SJCRH30 (cell line): Measurements from ENCODE around the gene ASXL1. TPM values are rescaled to one million over a fixed set of nuclear protein-coding genes. Genes with fewer than 3 reads are reported as not detected.
A peak's percentile ranks its signal among the peaks of the same experiment; 100 is the strongest.
"Not testable (repeated sequence)": the region's sequence is repeated elsewhere in the genome, so short reads cannot be mapped to it uniquely, and the experiment has no call there.

Source experiments
- DNase-seq, 2 experiments: peaks; one replicate each; pipeline ENCODE4 v3.0.0-alpha.2; 2015 to 2020
- H3K27ac ChIP-seq: fragments of 250-450 bp; sonication (Bioruptor Pico); 2 replicates; pipeline ENCODE4 v1.5.1; 2020; ENCODE audit warnings: mild to moderate bottlenecking, moderate library complexity
- H3K27me3 ChIP-seq: fragments of 250-450 bp; sonication (Bioruptor Pico); 2 replicates; pipeline ENCODE4 v1.5.1; 2020; ENCODE audit warnings: mild to moderate bottlenecking, moderate library complexity
- H3K36me3 ChIP-seq: fragments of 250-450 bp; sonication (Bioruptor Pico); 2 replicates; pipeline ENCODE4 v1.5.1; 2020; ENCODE audit warnings: mild to moderate bottlenecking, moderate library complexity
- H3K4me1 ChIP-seq: fragments of 250-450 bp; sonication (Bioruptor Pico); 2 replicates; pipeline ENCODE4 v1.5.1; 2020; ENCODE audit warnings: mild to moderate bottlenecking, moderate library complexity
- H3K4me3 ChIP-seq: fragments of 250-450 bp; sonication (Bioruptor Pico); 2 replicates; pipeline ENCODE4 v1.5.1; 2020; ENCODE audit warnings: mild to moderate bottlenecking, moderate library complexity
- H3K9me3 ChIP-seq: fragments of 250-450 bp; sonication (Bioruptor Pico); replicated peaks from 2 replicates; pipeline ENCODE4 v1.5.1; 2020; ENCODE audit warnings: mild to moderate bottlenecking, moderate library complexity
- total RNA-seq: library from RNA; depleted of rRNA; stranded (reverse); fragments of >200 nt; shearing (Covaris generic); gene quantifications from 2 replicates; pipeline ENCODE4 v1.2.3, GENCODE V29; 2014; rRNA removed

Gene ASXL1
- 54.4 and 56.0 TPM in 2 replicates for total RNA-seq

GRCh38 chr20:32357869-32358631, at the start of gene ASXL1:
ASXL1 (plus strand) TSS chr20:32358331; CDS start chr20:32358776, 445 bp downstream.
- H3K4me1 ChIP-seq = peaks cover 19% of the 10 kb centered on the region
- peak; percentile 100 for DNase-seq
- no peaks in the 10 kb centered on the region for H3K9me3 ChIP-seq
- H3K36me3 ChIP-seq = no peaks in the 10 kb centered on the region
- H3K27ac ChIP-seq = peak within 1 kb of the TSS; percentile 94
- H3K27me3 ChIP-seq = no peaks in the 10 kb centered on the region
- peak within 1 kb of the TSS; percentile 95 for H3K4me3 ChIP-seq

DNA sequence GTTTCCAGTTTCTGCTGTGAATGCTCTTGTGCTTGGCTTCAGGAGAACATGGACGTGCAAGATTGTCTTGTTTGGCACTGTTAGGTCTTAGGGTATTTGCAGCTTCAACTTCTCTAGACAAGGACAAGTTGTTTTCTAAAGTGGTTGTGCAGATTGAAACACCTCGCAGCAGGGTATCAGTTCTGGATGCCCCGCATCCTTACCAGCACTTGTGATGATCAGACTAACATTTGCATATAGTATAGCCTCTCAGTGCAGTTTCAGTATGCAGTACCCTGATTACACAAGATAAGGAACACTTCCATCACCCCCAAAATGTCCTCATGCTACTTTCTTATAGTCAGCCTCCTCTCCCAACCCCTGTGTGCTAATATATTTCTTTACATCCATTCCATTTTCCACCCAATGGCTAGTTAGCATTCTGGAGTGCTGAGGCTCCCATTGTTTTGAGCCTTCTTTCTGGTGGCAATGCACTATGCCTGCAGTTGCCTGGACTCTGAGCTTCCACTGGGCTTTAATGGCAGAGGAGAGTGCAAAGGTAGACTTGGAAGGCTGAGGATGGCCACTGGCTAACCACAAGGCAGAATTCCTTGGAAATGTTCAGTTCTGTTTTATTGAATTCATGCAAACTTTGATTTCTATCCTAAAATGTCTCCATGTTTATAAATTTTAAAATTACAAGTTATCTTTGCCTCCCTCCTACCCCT, 45.3 kb upstream of the ASXL1 start:
- no peak for DNase-seq
- Histone ChIP-seq H3K27ac (no peak overlapping the region), H3K27me3 (no peaks in the 10 kb centered on the region), H3K36me3 (peaks cover 24% of the 10 kb centered on the region; the same call in 1 of the 2 replicates), H3K4me3 (no peak overlapping the region), H3K4me1 (peaks cover 12% of the 10 kb centered on the region), H3K9me3 (no peaks in the 10 kb centered on the region)

DNA sequence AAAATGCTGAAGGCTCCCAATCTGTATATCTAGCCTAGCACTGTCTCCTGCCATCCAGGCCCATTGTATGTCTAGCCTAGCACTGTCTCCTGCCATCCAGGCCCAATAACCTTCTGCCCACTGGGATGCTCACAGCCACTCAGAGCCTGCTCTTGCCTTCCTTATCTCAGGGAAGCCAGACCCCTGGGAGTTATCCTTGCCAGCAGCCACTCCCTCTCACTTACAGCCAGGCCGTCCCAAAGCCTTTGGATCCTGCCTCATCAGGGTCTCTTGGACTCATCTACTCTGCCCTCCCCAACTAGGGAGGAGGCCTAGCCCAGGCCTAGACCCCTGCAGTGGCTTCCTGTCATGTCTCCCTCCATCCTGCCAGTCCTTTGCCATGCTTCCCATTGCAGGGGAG, 43.4 kb upstream of the ASXL1 start:
- Histone ChIP-seq H3K4me3 (no peak overlapping the region), H3K27me3 (no peaks in the 10 kb centered on the region), H3K36me3 (peaks cover 27% of the 10 kb centered on the region), H3K4me1 (peaks cover 12% of the 10 kb centered on the region), H3K9me3 (no peaks in the 10 kb centered on the region), H3K27ac (no peak overlapping the region)
- no peak for DNase-seq

DNA sequence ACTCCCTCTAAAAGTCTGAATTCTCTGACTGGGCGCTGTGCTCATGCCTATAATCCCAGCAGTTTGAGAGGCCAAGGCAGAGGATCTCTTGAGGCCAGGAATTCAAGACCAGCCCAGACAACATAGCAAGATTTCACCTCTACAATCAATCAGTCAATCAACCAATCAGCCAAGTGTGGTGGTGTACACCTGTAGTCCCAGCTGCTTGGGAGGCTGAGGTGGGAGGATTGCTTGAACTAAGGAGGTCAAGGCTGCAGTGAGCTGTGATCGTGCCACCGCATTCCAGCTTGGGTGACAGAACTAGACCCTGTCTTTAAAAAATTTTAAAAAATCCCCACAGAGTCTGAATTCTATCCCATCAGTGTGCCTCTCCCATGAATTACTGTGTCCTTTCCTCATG, 42.7 kb upstream of the ASXL1 start:
- Histone ChIP-seq H3K27ac (peak overlapping the region; percentile 52), H3K27me3 (no peaks in the 10 kb centered on the region), H3K9me3 (no peaks in the 10 kb centered on the region), H3K4me3 (no peak overlapping the region), H3K36me3 (peaks cover 23% of the 10 kb centered on the region), H3K4me1 (peaks cover 12% of the 10 kb centered on the region)
- DNase-seq = no peak

DNA sequence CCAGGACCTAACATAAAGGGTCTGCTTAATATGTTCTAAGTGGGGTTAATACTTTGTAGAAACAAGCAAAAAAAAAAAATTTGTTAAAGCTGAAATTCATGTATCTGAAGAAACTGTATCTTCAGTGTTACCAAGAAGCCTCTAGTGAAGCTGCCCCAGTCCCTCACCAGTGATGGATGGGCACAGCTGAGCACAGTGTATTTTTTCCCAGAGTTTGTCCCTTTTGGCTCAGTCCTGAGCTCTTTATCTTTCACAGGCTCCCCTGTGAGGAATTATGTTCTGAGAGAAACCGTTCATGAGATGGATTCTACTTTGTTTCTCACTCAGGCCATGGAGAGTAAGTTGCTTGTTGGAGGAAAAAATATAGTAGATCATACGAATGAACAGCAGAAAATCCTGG, 42.2 kb upstream of the ASXL1 start:
- Histone ChIP-seq H3K27me3 (no peaks in the 10 kb centered on the region), H3K4me3 (no peak overlapping the region), H3K27ac (peak overlapping the region; percentile 52), H3K36me3 (peaks cover 20% of the 10 kb centered on the region), H3K9me3 (no peaks in the 10 kb centered on the region), H3K4me1 (peaks cover 12% of the 10 kb centered on the region)
- peak; percentile 90 to 96 for DNase-seq

- no peaks in the 10 kb centered on the region for H3K9me3 ChIP-seq
- no peak overlapping the region for H3K4me3 ChIP-seq
- peak; percentile 16 to 28 for DNase-seq
- H3K36me3 ChIP-seq = peaks cover 17% of the 10 kb centered on the region
- peak overlapping the region; percentile 52 for H3K27ac ChIP-seq
- no peaks in the 10 kb centered on the region for H3K27me3 ChIP-seq
- H3K4me1 ChIP-seq = peaks cover 12% of the 10 kb centered on the region
Observed at GRCh38 chr20:32316667-32317066, 41.5 kb upstream of the ASXL1 start.

- Histone ChIP-seq H3K4me3 (no peak overlapping the region), H3K9me3 (no peaks in the 10 kb centered on the region), H3K4me1 (peaks cover 12% of the 10 kb centered on the region), H3K27me3 (no peaks in the 10 kb centered on the region), H3K27ac (no peak overlapping the region), H3K36me3 (peaks cover 17% of the 10 kb centered on the region)
- DNase-seq = no peak
Observed at GRCh38 chr20:32319100-32319499, 39.0 kb upstream of the ASXL1 start.

DNA sequence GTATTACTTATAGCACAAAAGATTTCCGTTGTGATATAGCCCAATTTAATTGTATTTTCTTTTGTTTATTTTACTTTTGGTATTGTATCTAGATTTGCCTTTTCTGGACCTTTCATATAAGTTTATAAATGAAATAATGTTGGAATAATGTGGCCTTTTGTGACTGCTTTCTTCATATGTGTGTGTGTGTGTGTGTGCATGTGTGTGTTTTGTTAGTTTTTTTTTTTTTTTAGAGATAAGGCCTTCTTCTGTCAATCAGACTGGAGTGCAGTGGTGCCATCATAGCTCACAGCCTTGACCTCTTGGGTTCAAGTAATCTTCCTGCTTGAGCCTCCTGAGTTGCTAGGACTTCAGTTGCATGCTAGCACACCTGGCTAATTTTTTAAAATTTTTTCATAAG, 37.8 kb upstream of the ASXL1 start:
- Histone ChIP-seq H3K4me1 (peaks cover 12% of the 10 kb centered on the region), H3K36me3 (peaks cover 17% of the 10 kb centered on the region), H3K27ac (no peak overlapping the region), H3K9me3 (no peaks in the 10 kb centered on the region), H3K27me3 (no peaks in the 10 kb centered on the region), H3K4me3 (no peak overlapping the region)
- DNase-seq = no peak

DNA sequence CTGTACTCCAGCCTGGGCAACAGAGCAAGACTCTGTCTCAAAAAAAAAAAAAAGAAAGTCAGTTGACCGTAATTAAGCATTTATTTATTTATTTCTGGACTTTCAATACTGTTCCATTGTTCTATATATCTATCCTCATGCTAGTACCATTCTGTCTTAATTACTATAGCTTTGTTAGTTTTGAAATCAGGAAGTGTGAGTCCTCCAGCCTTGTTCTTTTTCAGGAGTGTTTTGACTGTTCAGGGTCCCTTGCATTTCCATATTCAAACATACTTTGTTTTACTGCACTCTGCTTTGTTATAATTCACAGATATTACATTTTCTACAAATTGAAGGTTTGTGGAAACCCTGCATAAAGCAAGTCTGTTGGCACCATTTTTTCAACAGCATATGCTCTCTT, 36.7 kb upstream of the ASXL1 start:
- no peak overlapping the region for H3K4me3 ChIP-seq
- DNase-seq = no peak
- H3K4me1 ChIP-seq = peaks cover 4% of the 10 kb centered on the region
- peaks cover 17% of the 10 kb centered on the region for H3K36me3 ChIP-seq
- no peaks in the 10 kb centered on the region for H3K9me3 ChIP-seq
- no peak overlapping the region for H3K27ac ChIP-seq
- no peaks in the 10 kb centered on the region for H3K27me3 ChIP-seq

DNA sequence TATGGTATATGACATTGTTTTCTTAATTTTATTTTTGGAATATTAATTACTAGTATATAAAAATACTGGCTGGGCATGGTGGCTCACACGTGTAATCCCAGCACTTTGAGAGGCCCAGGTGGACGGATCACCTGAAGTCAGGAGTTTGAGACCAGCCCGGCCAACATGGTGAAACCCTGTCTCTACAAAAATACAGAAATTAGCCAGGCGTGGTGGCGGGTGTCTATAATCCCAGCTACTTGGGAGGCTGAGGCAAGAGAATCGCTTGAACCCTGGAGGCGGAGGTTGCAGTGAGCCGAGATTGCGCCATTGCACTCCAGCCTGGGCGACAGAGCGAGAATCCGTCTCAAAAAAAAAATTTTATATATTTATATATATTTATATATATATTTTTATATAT, 35.9 kb upstream of the ASXL1 start:
- H3K4me3 ChIP-seq, H3K27ac ChIP-seq, H3K36me3 ChIP-seq, H3K4me1 ChIP-seq, DNase-seq, H3K27me3 ChIP-seq, H3K9me3 ChIP-seq: not testable (repeated sequence)

GRCh38 chr20:32323761-32324160, 34.4 kb upstream of the ASXL1 start:
- not testable (repeated sequence) for H3K27ac ChIP-seq, H3K36me3 ChIP-seq, DNase-seq, H3K27me3 ChIP-seq, H3K9me3 ChIP-seq, H3K4me3 ChIP-seq, H3K4me1 ChIP-seq

GRCh38 chr20:32325706-32326503, 32.2 kb upstream of the ASXL1 start:
- H3K36me3 ChIP-seq = peaks cover 3% of the 10 kb centered on the region; the same call in 1 of the 2 replicates
- H3K9me3 ChIP-seq = no peaks in the 10 kb centered on the region
- H3K27me3 ChIP-seq = no peaks in the 10 kb centered on the region
- DNase-seq = peak in 1 of 2 experiments; percentile 14
- H3K4me3 ChIP-seq = no peak overlapping the region
- no peak overlapping the region for H3K27ac ChIP-seq
- H3K4me1 ChIP-seq = no peaks in the 10 kb centered on the region

DNA sequence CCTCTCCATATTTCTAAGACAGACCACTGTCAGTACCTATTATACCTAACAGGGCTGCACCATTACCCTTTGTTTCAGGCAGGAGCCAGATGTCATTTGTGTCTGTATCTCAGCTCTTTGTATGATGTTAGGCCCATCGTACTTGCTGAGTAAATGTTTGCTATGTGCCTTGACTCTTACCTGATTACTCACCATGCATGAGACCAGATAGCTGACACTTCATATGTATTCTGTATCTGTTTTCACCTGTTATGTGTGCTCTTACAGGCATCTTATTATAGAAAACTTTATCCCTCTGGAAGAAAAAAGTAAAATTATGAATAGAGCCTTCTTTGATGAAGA, 31.7 kb upstream of the ASXL1 start:
- Histone ChIP-seq H3K27me3 (no peaks in the 10 kb centered on the region), H3K36me3 (peaks cover 3% of the 10 kb centered on the region; the same call in 1 of the 2 replicates), H3K4me1 (no peaks in the 10 kb centered on the region), H3K9me3 (no peaks in the 10 kb centered on the region), H3K27ac (no peak overlapping the region), H3K4me3 (no peak overlapping the region)
- no peak for DNase-seq

- no peak for DNase-seq
- no peak overlapping the region for H3K27ac ChIP-seq
- no peaks in the 10 kb centered on the region for H3K9me3 ChIP-seq
- no peaks in the 10 kb centered on the region for H3K27me3 ChIP-seq
- H3K4me3 ChIP-seq = no peak overlapping the region
- H3K36me3 ChIP-seq = peaks cover 3% of the 10 kb centered on the region; the same call in 1 of the 2 replicates
- H3K4me1 ChIP-seq = no peaks in the 10 kb centered on the region
Observed at GRCh38 chr20:32327087-32327681, 30.9 kb upstream of the ASXL1 start.
